Stimulated activated CD8-positive, alpha-beta memory T cell treated with anti-CD3 and anti-CD28 coated beads, Interleukin-4, amount 100 ng/mL, for 1 hour (primary cell): ENCODE measurements around the gene MECP2.
"Not testable (repeated sequence)": the region's sequence is repeated elsewhere in the genome, so short reads cannot be mapped to it uniquely, and the experiment has no call there.

Experiments
- DNase-seq, 2 donors: peaks; one replicate each; pipeline ENCODE4 v3.0.0-alpha.2; 2020; ENCODE audit warnings: low read depth in 2 of 2, low spot score in 1 of 2

MECP2 gene

DNA sequence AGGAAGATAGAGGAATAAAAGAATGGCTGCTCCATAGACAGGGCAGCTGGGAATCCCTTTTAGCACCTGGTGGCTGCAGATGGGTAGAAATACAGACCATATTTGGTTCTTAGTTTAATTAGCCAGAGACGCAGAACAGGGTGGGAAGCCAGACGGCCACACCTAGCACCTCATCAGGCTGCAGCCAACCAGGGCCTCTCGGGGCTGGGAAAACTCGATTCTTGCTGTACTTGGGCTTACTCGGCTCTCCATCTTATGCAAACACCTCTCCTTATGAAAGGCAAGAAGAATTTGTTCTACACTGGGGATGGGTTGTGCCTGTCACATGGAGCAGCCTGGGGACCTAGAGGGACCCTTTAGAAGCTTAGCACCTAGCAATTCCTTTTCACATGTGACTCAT lies 97.5 kb downstream of the MECP2 start:
- no peak for DNase-seq

DNA sequence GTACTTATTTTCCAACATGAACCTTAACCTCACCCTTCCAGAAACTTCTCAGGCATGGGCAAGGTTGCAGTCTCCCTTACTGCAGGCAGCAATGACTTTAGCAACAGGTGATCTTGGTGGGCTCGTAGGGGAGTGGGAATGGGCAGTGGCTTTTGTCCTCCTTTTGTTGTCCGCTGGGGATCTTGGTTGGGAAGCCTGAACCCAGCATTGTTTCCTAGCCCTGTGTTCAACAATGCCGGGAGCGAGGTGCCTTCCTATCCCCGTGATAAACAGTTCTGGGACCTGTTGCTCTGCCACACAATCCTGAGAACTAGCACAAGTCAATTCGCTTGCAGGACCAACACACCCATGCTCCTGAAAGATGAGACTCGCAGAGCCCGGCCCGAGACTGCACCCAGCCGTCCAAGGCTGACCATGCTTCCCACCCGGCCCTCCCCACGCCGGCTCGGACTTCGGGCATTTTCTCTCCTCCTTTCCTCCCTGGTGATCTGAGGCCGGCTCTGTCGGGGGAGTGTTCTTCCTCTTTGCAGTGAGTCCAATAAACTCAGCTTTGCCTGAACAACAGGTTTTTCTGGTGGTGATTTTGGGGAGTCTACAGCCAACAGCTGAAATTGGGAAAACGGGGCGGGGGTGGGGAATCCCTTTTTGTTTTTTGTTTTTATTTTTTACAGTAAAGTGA lies 98.0 kb downstream of the MECP2 start:
- DNase-seq: no peak

DNA sequence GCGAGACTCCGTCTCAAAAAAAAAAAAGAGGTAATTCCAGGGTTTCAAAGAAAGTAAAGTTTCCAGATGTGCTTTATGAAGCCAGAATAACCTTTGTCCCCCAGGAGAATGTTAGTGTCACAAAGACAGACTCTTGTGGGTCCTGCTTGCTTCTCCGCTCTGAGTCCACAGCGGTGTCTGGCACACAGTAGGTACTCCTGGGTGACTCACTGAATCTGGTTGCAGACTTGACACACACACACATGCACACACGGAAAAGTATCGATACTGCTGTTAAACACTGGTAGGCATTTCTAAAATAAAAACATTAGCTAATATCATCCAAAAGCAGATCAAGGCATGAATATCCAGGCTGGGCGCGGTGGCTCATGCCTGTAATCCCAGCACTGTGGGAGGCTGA lies 102.0 kb downstream of the MECP2 start:
- no peak for DNase-seq

DNA sequence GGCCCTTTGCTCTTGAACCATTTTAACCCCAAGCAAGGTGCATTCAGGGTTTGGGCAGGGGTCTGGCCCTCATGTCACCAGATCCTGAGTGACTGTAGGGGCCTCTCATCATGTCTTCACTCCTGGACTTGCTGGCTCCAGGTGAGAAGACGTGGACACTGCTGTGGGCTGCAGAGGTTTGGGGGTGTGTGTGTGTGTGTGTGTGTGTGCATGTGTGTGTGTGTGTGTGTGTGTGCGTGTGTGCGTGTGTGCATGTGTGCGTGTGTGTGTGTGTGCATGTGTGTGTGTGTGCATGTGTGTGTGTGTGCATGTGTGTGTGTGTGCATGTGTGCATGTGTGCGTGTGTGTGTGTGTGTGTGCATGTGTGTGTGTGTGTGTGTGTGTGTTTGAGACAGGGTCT lies 103.1 kb downstream of the MECP2 start:
- DNase-seq: not testable (repeated sequence)

DNA sequence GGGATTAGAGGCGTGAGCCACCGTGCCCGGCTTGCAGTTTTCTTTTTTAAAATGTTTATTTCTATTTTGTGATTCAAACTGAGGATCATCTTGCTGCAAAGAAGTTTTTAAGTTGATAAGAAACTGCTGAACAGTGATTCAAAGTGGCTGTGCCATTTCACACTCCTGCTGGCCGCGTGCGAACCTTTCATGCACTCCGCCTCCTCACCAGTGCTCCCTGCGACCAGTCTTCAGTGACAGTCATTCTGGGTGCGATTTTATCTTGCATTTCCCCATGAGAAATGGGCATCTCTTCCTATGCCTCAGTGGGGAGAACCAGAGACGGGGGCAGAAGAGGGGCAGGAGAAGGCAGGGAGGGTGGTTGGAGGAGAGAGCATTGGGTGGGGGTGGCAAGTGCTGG lies 103.5 kb downstream of the MECP2 start:
- DNase-seq: no peak

DNA sequence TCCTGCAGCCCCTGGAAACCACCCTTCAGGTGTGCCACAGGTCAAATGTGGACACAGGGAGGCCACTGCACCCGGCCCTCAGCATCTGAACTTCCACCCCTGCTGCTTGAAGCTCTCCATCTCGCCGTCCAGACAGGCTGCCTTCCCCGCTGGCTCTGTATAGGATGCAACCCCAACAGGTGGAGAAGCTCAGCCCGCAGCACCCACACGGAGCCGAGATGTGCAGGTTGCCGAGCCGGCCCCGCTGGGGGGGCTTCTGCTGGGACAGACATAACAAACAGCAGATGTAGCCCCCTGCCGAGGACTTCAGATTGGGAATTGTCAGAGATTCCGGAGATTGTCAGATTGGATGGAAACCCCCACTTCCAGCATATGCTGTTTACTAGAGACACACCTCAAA lies 104.4 kb downstream of the MECP2 start:
- DNase-seq: no peak

DNA sequence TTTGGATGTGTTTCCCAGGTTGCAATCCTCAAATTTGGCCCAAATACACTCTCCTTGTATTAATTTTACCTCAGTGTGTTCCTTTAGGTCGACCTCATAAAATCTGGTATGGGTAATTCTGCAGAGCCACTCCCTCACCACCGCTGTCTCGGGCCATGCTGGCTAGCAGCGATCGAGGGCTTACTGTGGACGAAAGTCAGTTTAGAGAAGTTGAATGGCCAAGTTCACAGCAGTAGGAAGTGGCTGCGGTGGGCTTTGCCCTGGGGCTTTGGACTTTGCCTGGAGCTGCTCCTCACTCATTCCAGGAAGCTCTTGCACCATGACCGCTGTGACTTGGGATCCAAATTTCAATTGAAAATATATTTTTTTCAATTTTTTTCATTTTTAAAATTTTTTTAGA lies 105.3 kb downstream of the MECP2 start:
- DNase-seq: no peak

DNA sequence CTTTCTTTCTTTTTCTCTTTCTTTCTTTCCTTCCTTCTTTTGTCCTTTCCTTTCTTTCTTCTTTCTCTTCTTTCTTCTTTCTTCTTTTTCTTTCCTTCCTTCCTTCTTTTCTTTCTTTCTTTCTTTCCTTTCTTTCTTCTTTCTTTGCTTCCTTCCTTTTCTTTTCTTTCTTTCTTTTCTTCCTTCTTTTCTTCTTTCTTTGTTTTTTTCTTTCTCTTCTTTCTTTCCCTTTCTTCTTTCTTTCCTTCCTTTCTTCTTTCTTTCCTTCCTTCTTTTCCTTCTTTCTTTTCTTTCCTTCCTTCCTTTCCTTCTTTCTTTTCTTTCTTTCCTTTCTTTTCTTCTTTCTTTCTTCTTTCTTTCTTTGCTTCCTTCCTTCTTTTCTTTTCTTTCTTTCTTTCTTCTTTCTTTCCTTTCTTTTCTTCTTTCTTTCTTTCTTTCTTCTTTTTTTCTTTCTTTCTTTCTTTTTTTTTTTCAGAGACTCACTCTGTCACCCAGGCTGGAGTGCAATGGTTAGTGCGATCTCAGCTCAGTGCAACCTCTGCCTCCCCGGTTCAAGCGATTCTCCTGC lies 106.4 kb downstream of the MECP2 start:
- DNase-seq: no peak

DNA sequence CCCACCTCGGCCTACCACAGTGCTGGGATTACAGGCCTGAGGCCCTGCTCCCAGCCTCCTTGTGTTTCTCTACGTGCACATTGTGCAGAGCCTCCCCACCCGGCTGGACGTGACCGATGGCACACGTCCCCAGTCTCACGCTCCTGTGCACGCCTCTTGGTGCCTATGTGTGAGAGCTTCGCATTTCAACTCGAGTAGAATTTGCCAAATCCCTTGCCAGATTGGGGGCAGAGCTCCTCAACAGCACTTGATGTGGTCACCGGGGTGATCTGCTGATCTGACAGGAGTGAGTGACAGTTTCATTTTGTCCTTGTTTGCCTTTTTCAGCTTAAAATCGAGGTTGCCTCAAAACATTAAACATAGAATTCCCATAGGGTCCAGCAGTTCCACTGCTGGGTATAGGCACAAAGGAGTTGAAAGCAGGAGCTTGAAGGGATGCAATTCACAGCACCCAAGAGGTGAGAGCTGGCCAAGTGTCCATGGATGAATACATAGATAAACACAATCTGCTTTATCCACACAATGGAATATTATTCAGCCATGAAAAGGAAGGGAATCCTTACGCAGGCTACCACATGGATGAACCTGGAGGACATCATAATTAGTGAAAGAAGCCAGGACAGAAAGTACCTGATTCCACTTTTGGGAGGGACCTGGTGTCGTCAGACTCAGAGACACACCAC lies 107.4 kb downstream of the MECP2 start:
- no peak for DNase-seq

DNA sequence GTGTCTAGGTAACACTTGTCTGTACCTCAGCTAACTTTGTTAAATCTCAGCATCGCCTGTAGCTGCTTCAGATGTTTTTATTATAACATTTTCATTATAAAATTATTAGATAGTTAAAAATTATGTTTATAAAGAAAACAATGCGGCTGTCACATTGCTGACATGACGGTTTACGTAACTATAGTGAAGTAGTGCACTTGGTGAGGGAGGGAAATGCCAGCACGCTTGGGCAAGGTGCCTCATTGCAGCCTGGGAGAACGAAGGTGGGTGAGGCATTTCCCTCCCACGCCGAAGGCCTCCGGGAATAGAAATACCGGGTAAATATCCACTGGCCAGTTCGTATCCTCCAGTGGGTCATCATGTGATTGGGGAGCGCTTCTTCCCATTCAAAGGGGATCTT lies 109.0 kb downstream of the MECP2 start:
- DNase-seq: no peak

DNA sequence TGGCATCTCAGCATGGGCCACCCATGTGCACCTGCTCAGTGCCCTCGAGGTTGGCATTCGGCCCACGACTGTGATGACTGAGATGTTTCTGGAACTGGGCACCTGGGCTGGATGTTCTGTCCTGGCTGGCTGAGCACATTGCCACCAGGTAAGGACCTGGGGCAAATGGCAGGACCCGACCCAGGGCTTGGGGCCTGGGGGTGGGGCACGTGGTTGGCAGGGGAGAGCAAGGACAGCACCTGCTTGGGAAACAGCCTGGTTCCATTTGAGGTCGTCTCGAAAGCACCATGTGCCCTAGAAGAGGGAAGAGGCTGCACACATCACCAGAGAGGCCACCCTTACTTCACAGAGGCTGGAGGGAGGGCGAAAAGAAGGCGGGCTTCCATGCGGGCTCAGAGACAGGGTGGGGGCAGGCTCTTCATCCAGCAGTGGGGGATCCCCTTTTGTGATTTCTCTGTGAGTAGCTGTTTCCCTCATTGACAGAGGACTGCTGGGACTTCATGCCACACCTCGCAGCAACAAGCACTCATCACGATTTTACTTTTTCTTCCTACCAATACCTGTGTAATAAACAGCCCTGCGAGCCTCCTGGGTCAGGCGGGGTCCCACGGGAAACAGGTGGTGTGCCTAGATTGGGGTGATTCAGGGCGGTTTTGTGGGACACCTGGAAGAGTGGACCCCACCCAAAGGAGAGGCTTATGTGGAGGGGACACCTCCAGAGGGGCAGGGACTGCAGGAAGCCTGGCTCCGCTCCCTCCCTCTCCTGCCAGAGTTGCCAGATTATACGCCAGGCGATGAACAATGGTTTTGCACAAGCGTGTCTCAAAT lies 113.0 kb downstream of the MECP2 start:
- DNase-seq: no peak

DNA sequence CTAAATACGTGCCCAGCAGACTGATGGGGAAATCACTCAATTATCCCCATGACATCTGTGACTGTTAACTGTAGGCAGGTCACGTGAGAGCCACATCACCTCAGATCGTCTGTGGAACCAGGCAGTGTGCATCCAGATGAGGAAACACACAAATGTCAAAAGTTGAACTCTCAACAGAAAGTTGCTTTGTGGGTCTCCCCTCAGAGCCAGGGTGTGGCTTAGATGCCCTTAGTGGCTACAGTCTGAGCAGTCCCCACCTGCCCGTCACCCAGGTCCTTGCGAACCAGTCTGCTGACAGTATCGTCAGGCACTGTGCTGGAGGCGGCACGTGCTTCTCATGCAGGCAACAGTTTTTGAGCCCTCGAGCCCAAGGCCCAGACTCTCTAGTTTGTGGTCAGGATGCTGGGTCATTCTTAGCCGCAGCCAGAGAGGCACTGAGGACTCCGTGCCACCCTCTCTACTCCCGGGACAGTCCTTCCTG lies 114.2 kb downstream of the MECP2 start:
- DNase-seq: no peak

DNA sequence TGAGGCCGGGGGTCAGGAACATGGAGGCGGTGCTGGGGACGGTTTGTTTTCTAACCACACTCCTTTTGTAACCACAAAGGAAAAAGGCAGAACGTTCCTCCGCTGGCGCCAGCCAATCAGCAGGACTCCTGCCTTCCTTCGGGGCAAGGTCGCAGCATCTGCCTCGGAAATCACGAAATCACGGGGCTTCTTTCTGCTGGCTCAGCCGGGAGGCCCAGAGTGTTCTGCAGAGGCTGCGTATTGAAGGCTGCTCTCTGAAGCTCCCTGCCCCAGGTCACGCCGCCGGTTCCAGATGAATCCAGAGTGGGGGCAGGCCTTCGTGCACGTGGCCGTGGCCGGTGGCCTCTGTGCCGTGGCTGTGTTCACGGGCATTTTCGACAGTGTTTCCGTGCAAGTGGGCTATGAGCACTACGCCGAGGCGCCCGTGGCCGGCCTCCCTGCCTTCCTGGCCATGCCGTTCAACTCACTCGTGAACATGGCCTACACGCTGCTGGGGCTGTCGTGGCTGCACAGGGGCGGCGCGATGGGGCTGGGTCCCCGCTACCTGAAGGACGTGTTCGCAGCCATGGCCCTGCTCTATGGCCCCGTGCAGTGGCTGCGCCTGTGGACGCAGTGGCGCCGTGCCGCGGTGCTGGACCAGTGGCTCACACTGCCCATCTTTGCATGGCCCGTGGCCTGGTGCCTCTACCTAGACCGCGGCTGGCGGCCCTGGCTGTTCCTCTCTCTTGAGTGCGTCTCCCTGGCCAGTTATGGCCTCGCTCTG lies 115.6 kb downstream of the MECP2 start:
- no peak for DNase-seq

DNA sequence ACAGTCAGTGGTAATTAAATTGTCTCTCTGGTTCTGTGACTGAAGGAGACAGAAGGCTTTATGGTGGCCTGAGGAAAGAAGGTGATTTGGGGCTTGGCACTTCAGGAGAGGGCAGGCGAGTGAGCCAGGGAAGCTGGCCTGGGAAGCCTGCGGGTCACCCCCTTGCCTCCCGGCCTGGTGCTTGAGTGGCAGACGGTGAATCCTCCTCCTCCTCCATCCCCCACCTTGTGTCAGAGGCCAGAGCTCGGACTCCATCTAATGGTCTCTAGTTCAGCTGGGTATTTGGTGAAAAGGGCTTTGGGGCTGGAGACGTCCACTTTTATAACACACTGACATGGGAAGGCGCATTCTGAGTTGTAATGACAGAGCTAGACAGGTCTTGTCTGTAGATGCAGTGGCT lies 116.3 kb downstream of the MECP2 start:
- no peak for DNase-seq

DNA sequence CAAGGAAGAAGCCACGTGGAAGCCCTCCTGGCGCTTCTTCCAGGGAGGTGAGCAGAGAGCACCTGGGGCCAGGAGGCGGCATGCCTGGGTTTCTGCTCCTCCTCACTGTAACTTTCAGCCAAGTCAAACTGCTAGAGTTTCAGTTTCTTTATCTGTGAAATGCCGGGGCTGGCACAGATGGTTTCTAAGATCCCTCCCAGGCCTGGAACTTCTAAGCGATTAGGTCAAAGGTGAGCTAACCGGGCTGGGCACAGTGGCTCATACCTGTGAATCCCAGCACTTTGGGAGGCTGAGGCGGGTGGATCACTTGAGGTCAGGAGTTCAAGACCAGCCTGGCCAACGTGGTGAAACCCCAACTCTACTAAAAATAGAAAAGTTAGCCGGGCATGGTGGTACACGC lies 117.1 kb downstream of the MECP2 start:
- not testable (repeated sequence) for DNase-seq

DNA sequence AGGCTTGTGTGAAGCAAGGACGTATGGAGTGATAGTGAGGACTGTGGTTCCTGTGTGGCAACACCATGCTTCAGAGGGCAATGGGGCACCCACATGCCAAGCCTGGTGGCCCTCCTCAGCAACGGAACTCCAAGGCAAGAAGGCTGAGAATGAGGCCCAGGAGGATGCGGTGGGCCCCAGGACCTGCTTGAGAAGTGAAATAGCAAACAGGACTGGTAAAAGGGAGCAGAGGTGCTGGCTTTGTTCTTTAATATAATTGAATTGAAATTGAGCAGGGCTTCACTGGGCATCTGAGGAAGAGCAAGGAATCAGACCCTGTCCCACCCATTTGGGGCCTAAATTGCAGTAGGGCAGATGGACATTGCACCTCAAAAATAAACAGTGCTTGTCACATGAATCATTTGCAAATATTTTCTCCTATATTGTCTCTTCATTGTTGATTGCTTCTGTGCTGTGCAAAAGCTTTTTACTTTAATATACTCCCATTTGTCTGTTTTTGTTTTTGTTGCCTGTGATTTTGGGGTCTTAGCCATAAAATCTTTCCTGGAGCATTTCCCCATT lies 122.7 kb downstream of the MECP2 start:
- DNase-seq: no peak

DNA sequence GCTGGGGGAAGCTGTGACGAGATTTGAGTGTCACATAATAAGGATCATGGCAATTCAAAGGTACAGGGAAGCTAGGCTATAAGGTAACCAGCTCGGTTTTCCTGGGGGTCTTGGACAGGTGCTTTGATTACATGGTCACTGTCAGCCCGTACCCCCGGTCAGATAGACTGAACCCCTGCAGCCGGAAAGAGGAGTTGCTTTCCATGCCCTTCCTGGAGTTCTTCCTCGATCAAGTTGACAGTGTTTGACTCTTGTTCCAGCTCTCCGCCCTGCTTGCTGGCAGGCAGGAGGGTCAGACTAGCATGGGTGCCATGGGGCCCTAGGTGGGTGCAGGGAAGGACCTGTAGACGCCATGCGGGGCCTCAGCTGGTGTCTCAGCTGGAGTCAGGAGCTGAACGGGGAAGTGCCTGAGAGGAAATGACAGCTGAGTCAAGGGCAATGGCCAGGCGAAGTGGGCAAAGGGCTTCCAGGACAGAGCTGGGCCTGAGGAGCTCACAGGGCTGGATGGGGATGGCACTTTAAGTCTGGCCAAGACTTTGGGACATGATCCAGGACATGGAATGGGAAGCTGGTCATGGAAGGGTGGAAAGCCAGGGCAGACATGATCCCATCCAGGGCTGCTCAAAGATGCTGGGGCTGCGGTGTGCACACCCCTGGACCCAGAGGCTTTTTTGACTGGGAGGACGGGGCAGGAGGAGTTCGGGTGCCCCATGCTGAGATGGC lies 123.4 kb downstream of the MECP2 start:
- no peak for DNase-seq

DNA sequence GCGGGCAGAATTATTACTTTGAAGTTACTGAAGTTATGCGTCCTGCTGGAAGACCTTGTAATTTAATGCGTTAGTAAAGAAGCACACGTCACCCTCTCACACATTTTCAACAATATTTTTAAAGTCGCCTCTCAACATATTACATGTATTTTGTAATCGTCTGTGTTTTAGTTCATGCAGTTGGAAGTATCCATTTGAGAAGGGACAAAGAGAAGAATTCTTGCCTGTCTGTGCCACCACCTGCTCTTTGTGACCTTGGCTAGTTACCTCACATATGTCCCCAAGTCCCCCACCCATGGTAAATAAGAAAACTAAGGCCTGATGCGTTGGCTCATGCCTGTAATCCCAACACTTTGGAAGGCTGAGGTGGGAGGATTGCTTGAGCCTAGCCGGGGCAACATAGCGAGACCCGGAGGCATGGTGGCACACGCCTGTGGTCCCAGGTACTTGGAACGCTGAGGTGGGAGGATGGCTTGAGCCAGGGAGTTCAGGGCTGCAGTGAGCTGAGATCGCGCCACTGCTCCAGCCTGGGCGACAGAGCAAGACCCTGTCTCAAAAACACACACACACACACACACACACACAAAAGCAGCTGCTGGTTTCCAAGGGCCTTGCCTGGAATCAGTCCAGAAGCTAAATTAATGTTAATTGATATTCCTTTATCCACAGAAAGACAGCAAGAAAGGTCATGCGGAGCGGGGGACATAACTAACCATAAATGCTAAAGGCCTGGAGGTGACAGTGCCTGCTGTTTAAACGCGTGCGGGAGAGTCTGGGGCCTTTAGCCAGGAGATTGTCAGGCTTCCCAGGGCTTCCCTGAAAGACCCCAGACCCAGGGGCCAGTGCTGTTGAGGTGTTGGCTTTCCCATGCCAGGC lies 124.2 kb downstream of the MECP2 start:
- DNase-seq: no peak
